GM19193 (cell line): ENCODE data around the gene CUL9.

ENCODE experiments used
- POLR2A ChIP-seq: IDR thresholded peaks from 4 replicates; pipeline ENCODE4 v1.6.1; 2011; ENCODE audit not compliant: insufficient read depth, insufficient read length; ENCODE audit errors: extremely low read depth

CUL9 gene

GRCh38 chr6:43181942-43182860 is at the start of gene CUL9:
Gene CUL9 (plus strand): TSS chr6:43182196. CDS start chr6:43184311, 2,115 bp downstream.
- peak; percentile 86 for TF ChIP-seq POLR2A

- TF ChIP-seq POLR2A, result no peak
Observed at GRCh38 chr6:43138267-43138666, 43.7 kb upstream of the CUL9 start.

GRCh38 chr6:43141644-43142043 is 40.4 kb upstream of the CUL9 start:
- no peak for TF ChIP-seq POLR2A

- no peak for TF ChIP-seq POLR2A
Observed at GRCh38 chr6:43142101-43142500, 39.9 kb upstream of the CUL9 start.

GRCh38 chr6:43143235-43144128 is 38.5 kb upstream of the CUL9 start:
- TF ChIP-seq POLR2A, result no peak

GRCh38 chr6:43144879-43145278 is 37.1 kb upstream of the CUL9 start:
- no peak for TF ChIP-seq POLR2A

- TF ChIP-seq POLR2A, result no peak
Observed at GRCh38 chr6:43146261-43146660, 35.7 kb upstream of the CUL9 start.

- no peak for TF ChIP-seq POLR2A
Observed at GRCh38 chr6:43146709-43147688, 35.0 kb upstream of the CUL9 start.

- no peak for TF ChIP-seq POLR2A
Observed at GRCh38 chr6:43147691-43148477, 34.1 kb upstream of the CUL9 start.

GRCh38 chr6:43149265-43149664 is 32.7 kb upstream of the CUL9 start:
- TF ChIP-seq POLR2A, result no peak

GRCh38 chr6:43150051-43150751 is 31.8 kb upstream of the CUL9 start:
- TF ChIP-seq POLR2A, result no peak

- TF ChIP-seq POLR2A, result no peak
Observed at GRCh38 chr6:43159599-43159998, 22.4 kb upstream of the CUL9 start.

GRCh38 chr6:43163899-43164298 is 18.1 kb upstream of the CUL9 start:
- no peak for TF ChIP-seq POLR2A
